Mesothelial cell of epicardium (in vitro differentiated cells): ENCODE measurements around the gene DEFB118. TPM values are rescaled to one million over a fixed set of nuclear protein-coding genes. Genes with fewer than 3 reads are reported as not detected.

Source experiments
- DNase-seq, 2 experiments: peaks; one replicate each; pipeline ENCODE4 v3.0.0; 2021; ENCODE audit warnings: low spot score in 2 of 2; ENCODE audit not compliant: unreplicated experiment in 2 of 2
- H3K27ac Mint-ChIP-seq: 2 replicates; pipeline ENCODE4 v1.8.0; 2021; ENCODE audit warnings: mixed read lengths
- H3K27me3 Mint-ChIP-seq: 2 replicates; pipeline ENCODE4 v1.8.0; 2021; ENCODE audit warnings: low read depth, mixed read lengths
- H3K36me3 Mint-ChIP-seq: 2 replicates; pipeline ENCODE4 v1.8.0; 2021; ENCODE audit warnings: mixed read lengths
- H3K4me1 Mint-ChIP-seq: 2 replicates; pipeline ENCODE4 v1.8.0; 2021; ENCODE audit warnings: mixed read lengths
- H3K4me3 Mint-ChIP-seq: 2 replicates; pipeline ENCODE4 v1.8.0; 2021; ENCODE audit warnings: mild to moderate bottlenecking, moderate library complexity, mixed read lengths
- H3K9me3 Mint-ChIP-seq: 2 replicates; pipeline ENCODE4 v1.8.0; 2021; ENCODE audit warnings: mixed read lengths
- CTCF ChIP-seq: fragments of 200-600 bp; sonication (generic); IDR thresholded peaks from one replicate; pipeline ENCODE4 v1.5.0; 2021; ENCODE audit warnings: antibody characterized with exemption; ENCODE audit not compliant: unreplicated experiment
- total RNA-seq: library from RNA; stranded (reverse); gene quantifications from 3 replicates; pipeline ENCODE4 v1.2.1, GENCODE V29; 2021

Gene DEFB118
- total RNA-seq, 1 donor from 2014 or later: not detected

- no peaks in the 10 kb centered on the region for H3K27me3 Mint-ChIP-seq
- DNase-seq: no peak
- H3K36me3 Mint-ChIP-seq: no peaks in the 10 kb centered on the region
- H3K9me3 Mint-ChIP-seq: peaks cover 77% of the 10 kb centered on the region
- no peak for TF ChIP-seq CTCF
- no peak overlapping the region for H3K4me3 Mint-ChIP-seq
- H3K4me1 Mint-ChIP-seq: no peaks in the 10 kb centered on the region
- H3K27ac Mint-ChIP-seq: no peak overlapping the region
Observed at GRCh38 chr20:31410011-31410410, 41.6 kb downstream of the DEFB118 start.

- no peak for DNase-seq
- Mint-ChIP-seq H3K9me3 (peaks cover 70% of the 10 kb centered on the region), H3K36me3 (peaks cover 2% of the 10 kb centered on the region), H3K27me3 (no peaks in the 10 kb centered on the region), H3K4me3 (no peak overlapping the region), H3K27ac (no peak overlapping the region), H3K4me1 (no peaks in the 10 kb centered on the region)
- no peak for TF ChIP-seq CTCF
Observed at GRCh38 chr20:31414381-31414780, 46.0 kb downstream of the DEFB118 start.

- H3K36me3 Mint-ChIP-seq: peaks cover 2% of the 10 kb centered on the region
- H3K27ac Mint-ChIP-seq: no peak overlapping the region
- no peak for TF ChIP-seq CTCF
- peaks cover 69% of the 10 kb centered on the region for H3K9me3 Mint-ChIP-seq
- no peaks in the 10 kb centered on the region for H3K27me3 Mint-ChIP-seq
- DNase-seq: no peak
- no peak overlapping the region for H3K4me3 Mint-ChIP-seq
- H3K4me1 Mint-ChIP-seq: no peaks in the 10 kb centered on the region
Observed at GRCh38 chr20:31415653-31416052, 47.3 kb downstream of the DEFB118 start.

GRCh38 chr20:31418307-31418706 is 49.9 kb downstream of the DEFB118 start:
- Mint-ChIP-seq H3K36me3 (peaks cover 2% of the 10 kb centered on the region), H3K4me3 (no peak overlapping the region), H3K9me3 (peaks cover 65% of the 10 kb centered on the region), H3K27ac (no peak overlapping the region), H3K27me3 (no peaks in the 10 kb centered on the region), H3K4me1 (no peaks in the 10 kb centered on the region)
- no peak for TF ChIP-seq CTCF
- DNase-seq: no peak

Other genes starting within 250 kb of the DEFB118 start
- not detected in 3 replicates for gene DEFB115, start 110.9 kb upstream of the DEFB118 start, total RNA-seq
- gene DEFB116, start 60.0 kb upstream of the DEFB118 start, total RNA-seq: not detected in 3 replicates
- not detected in 3 replicates for gene DEFB119, start 22.0 kb downstream of the DEFB118 start, total RNA-seq
- not detected in 3 replicates for gene DEFB121, start 37.6 kb downstream of the DEFB118 start, total RNA-seq
- not detected in 3 replicates for gene DEFB123, start 72.0 kb downstream of the DEFB118 start, total RNA-seq
- gene DEFB124, start 106.5 kb downstream of the DEFB118 start, total RNA-seq: not detected in 3 replicates
- not detected in 3 replicates for gene REM1, start 106.7 kb downstream of the DEFB118 start, total RNA-seq
- gene HM13, start 145.8 kb downstream of the DEFB118 start, total RNA-seq: 140 to 143 TPM (median 140 TPM) in 3 replicates
- 374 to 378 TPM (median 377 TPM) in 3 replicates for gene ID1, start 236.7 kb downstream of the DEFB118 start, total RNA-seq